UCSD-AML1 (cell line): ENCODE data around the gene PGAM5.

Experiments
- DNase-seq: peaks from one replicate; lab custom pipeline; 2025; ENCODE audit not compliant: unreplicated experiment; lab: John Stamatoyannopoulos, UW

The PGAM5 gene

GRCh38 chr12:132719141-132719953 lies 8.7 kb downstream of the PGAM5 start:
- DNase-seq, result no peak

- no peak for DNase-seq
Observed at GRCh38 chr12:132719954-132720324, 9.3 kb downstream of the PGAM5 start.

- no peak for DNase-seq
Observed at GRCh38 chr12:132720606-132721345, 10.1 kb downstream of the PGAM5 start.

GRCh38 chr12:132723015-132723763 lies 12.5 kb downstream of the PGAM5 start:
- no peak for DNase-seq

GRCh38 chr12:132723764-132724140 lies 13.1 kb downstream of the PGAM5 start:
- DNase-seq, result no peak

- no peak for DNase-seq
Observed at GRCh38 chr12:132724506-132725241, 14.0 kb downstream of the PGAM5 start.

GRCh38 chr12:132726386-132726785 lies 15.7 kb downstream of the PGAM5 start:
- DNase-seq, result no peak

GRCh38 chr12:132727091-132727794 lies 16.6 kb downstream of the PGAM5 start:
- no peak for DNase-seq

- DNase-seq, result no peak
Observed at GRCh38 chr12:132728502-132728901, 17.9 kb downstream of the PGAM5 start.

- DNase-seq, result no peak
Observed at GRCh38 chr12:132729541-132730320, 19.1 kb downstream of the PGAM5 start.

GRCh38 chr12:132730353-132730752 lies 19.7 kb downstream of the PGAM5 start:
- DNase-seq, result no peak

GRCh38 chr12:132731574-132731973 lies 20.9 kb downstream of the PGAM5 start:
- no peak for DNase-seq

GRCh38 chr12:132734206-132734605 lies 23.6 kb downstream of the PGAM5 start:
- DNase-seq, result no peak

GRCh38 chr12:132735496-132735895 lies 24.9 kb downstream of the PGAM5 start:
- no peak for DNase-seq

GRCh38 chr12:132736378-132736777 lies 25.7 kb downstream of the PGAM5 start:
- no peak for DNase-seq

GRCh38 chr12:132736913-132737312 lies 26.3 kb downstream of the PGAM5 start:
- no peak for DNase-seq

- no peak for DNase-seq
Observed at GRCh38 chr12:132739600-132740312, 29.1 kb downstream of the PGAM5 start.

- DNase-seq, result no peak
Observed at GRCh38 chr12:132740313-132740646, 29.6 kb downstream of the PGAM5 start.

GRCh38 chr12:132740652-132741051 lies 30.0 kb downstream of the PGAM5 start:
- DNase-seq, result no peak
